ENCODE results near the gene RPL5. TPM values are rescaled to one million over a fixed set of nuclear protein-coding genes. Genes with fewer than 3 reads are reported as not detected.
A peak's percentile ranks its signal among the peaks of the same experiment; 100 is the strongest.

Gene RPL5
- total RNA-seq, 1 donor from 2014 or later: 711 TPM

DNA sequence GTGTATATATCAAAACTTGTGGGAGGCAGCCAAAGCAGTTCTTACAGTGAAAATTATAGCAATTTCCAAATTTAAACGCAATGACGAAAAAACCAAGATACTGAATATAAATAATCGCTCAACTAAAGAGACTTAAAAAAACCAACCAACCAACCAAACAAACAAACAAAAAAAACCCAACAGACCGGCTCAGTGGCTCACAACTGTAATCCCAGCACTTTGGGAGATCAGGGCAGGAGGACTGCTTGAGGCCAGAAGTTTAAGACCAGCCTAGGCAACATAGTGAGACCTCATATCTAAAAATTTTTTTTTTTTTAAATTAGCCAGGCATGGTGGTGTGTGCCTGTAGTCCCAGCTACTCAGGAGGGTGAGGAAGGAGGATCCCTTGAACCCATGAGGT lies 23.4 kb downstream of the RPL5 start:
- intact Hi-C loops (cut with DNase I): loop anchor here (10.0 kb wide), 1 partner anchor 140 kb away; no protein-coding TSS in a partner anchor
- no peaks in the 10 kb centered on the region for H3K36me3 ChIP-seq
- H3K27ac ChIP-seq: no peak overlapping the region
- ATAC-seq: no peak
- H3K4me1 ChIP-seq: peaks cover 8% of the 10 kb centered on the region
- TF ChIP-seq, protein P1, sequence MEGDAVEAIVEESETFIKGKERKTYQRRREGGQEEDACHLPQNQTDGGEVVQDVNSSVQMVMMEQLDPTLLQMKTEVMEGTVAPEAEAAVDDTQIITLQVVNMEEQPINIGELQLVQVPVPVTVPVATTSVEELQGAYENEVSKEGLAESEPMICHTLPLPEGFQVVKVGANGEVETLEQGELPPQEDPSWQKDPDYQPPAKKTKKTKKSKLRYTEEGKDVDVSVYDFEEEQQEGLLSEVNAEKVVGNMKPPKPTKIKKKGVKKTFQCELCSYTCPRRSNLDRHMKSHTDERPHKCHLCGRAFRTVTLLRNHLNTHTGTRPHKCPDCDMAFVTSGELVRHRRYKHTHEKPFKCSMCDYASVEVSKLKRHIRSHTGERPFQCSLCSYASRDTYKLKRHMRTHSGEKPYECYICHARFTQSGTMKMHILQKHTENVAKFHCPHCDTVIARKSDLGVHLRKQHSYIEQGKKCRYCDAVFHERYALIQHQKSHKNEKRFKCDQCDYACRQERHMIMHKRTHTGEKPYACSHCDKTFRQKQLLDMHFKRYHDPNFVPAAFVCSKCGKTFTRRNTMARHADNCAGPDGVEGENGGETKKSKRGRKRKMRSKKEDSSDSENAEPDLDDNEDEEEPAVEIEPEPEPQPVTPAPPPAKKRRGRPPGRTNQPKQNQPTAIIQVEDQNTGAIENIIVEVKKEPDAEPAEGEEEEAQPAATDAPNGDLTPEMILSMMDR (IDR thresholded peaks at IDR 0.05): no peak
- H3K4me3 ChIP-seq: no peak overlapping the region
- DNase-seq: no peak
- no peaks in the 10 kb centered on the region for H3K27me3 ChIP-seq
- no peaks in the 10 kb centered on the region for H3K9me3 ChIP-seq

- no peak for DNase-seq
- intact Hi-C loops (cut with DNase I): loop anchor here (10.0 kb wide), 1 partner anchor 137 kb away; no protein-coding TSS in a partner anchor
These were observed 26.0 kb downstream of the RPL5 start for GRCh38 chr1:92857817-92858216.

GRCh38 chr1:92858564-92859399 lies 26.9 kb downstream of the RPL5 start:
- no peak for DNase-seq
- TF ChIP-seq, protein P1 (IDR thresholded peaks at IDR 0.05): peak; percentile 96
- Histone ChIP-seq H3K9me3 (no peaks in the 10 kb centered on the region), H3K27ac (no peak overlapping the region), H3K4me3 (peak overlapping the region; percentile 3), H3K36me3 (no peaks in the 10 kb centered on the region), H3K27me3 (no peaks in the 10 kb centered on the region), H3K4me1 (no peaks in the 10 kb centered on the region)
- intact Hi-C loops (cut with DNase I): loop anchor here (10.0 kb wide), 1 partner anchor 136 kb away; no protein-coding TSS in a partner anchor
- peak; percentile 97 for ATAC-seq

More at GRCh38 chr1:92857817-92858216, 26.0 kb downstream of the RPL5 start:
- ATAC-seq: no peak
- Histone ChIP-seq H3K4me3 (no peak overlapping the region), H3K36me3 (no peaks in the 10 kb centered on the region), H3K4me1 (peaks cover 1% of the 10 kb centered on the region), H3K27ac (no peak overlapping the region), H3K27me3 (no peaks in the 10 kb centered on the region), H3K9me3 (no peaks in the 10 kb centered on the region)
- TF ChIP-seq, protein P1 (IDR thresholded peaks at IDR 0.05): no peak

GRCh38 chr1:92859400-92860039 lies 27.7 kb downstream of the RPL5 start:
- H3K4me3 ChIP-seq: peak overlapping the region; percentile 3
- intact Hi-C loops (cut with DNase I): loop anchor here (10.0 kb wide), 1 partner anchor 135 kb away; no protein-coding TSS in a partner anchor

GRCh38 chr1:92862605-92863004 lies 30.8 kb downstream of the RPL5 start:
- no peak overlapping the region for H3K4me3 ChIP-seq
- no peak for ATAC-seq
- intact Hi-C loops (cut with DNase I): no loop called here
- H3K27me3 ChIP-seq: no peaks in the 10 kb centered on the region
- DNase-seq: no peak
- TF ChIP-seq, protein P1 (IDR thresholded peaks at IDR 0.05): no peak
- H3K4me1 ChIP-seq: no peaks in the 10 kb centered on the region
- H3K36me3 ChIP-seq: no peaks in the 10 kb centered on the region
- H3K27ac ChIP-seq: no peak overlapping the region
- no peaks in the 10 kb centered on the region for H3K9me3 ChIP-seq

More at GRCh38 chr1:92859400-92860039, 27.7 kb downstream of the RPL5 start:
- TF ChIP-seq, protein P1 (IDR thresholded peaks at IDR 0.05): no peak
- ATAC-seq: no peak
- Histone ChIP-seq H3K27ac (no peak overlapping the region), H3K36me3 (no peaks in the 10 kb centered on the region), H3K9me3 (no peaks in the 10 kb centered on the region), H3K4me1 (no peaks in the 10 kb centered on the region), H3K27me3 (no peaks in the 10 kb centered on the region)
- DNase-seq: no peak
